Measurements from ENCODE around the gene ZFPL1.

The ZFPL1 gene

DNA sequence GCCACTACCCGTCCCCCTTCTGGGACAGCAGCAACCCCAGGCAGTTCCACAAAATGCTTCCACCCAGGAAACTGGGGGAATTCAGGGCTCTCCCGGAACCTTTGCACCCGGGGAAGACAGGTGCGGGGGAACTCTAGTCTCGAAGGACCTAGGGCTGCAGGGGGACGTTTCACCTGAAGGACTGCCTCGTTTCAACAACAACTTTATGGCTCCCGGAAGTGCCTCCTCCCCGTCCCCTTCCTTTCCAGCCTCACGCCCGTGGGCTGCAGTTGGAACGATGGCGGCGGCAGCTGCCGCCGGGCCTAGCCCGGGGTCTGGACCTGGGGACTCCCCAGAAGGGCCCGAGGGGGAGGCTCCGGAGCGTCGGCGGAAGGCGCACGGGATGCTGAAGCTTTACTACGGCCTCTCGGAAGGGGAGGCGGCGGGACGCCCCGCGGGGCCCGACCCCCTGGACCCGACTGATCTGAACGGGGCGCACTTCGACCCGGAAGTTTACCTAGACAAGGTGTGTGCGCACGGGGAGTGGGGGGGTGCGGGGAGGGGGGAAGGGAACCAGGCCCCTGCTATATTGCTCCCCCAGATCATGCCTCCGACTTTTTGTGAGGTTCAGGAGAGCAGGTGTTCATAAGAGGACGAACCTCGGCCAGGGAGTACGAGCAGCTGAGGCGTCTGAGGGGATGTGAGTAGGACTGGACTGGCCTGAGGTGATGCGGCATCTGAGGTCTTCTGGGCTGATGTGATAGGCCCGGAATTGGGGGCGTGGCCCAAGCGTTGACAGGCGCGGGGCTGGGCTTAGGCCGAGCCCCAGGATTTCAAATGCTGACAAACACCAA, 12.2 kb downstream of the ZFPL1 start, which contains the start of gene VPS51:
Gene VPS51 (plus strand): TSS at position 241 of the 833 bp plus-strand sequence. CDS start 37 bp downstream, at position 278.
- DNase-seq (ENCODE audit: low read depth) = peak; percentile 70

DNA sequence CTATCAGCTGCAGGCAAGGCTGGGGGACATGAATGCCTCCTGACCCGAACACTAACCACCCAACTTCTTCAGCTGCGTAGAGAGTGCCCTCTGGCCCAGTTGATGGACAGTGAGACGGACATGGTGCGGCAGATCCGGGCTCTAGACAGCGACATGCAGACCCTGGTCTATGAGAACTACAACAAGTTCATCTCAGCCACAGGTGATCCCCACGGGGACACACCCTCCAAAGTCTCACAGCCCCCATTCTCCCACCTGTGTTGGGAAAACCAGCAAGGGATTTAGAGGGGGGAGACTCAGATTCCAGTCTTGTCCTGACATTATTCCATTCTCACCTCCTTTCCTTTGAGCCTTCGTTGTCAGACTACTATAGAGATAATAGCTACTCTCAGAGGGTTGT, 12.9 kb downstream of the ZFPL1 start:
- no peak for DNase-seq (ENCODE audit: low read depth)

DNA sequence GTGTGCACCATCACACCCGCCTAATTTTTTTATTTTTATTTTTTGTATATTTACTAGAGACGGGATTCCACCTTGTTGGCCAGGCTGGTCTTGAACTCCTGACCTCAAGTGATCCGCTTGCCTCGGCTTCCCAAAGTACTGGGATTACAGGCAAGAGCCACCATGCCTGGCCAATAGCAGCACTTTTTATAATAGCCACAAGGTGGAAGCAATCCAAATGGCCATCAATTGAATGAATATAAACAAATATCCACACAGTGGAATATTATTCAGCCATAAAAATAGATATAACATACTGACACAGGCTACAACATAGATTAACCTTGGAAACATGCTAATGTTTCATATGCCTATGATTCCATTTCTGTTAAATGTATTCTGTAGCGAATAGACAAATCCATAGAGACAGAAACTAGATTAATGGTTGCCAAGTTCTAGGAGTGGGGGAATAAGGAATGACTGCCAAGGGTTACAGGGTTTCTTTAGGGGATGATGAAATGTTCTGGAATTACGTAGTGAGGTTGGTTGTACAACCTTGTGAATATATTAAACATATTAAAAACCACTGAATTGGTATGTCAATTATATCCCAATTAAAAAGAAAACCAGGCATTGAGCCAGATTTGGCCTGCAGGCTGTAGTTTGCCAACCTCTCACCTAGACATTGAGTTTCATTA, 16.8 kb downstream of the ZFPL1 start:
- no peak for DNase-seq (ENCODE audit: low read depth)

DNA sequence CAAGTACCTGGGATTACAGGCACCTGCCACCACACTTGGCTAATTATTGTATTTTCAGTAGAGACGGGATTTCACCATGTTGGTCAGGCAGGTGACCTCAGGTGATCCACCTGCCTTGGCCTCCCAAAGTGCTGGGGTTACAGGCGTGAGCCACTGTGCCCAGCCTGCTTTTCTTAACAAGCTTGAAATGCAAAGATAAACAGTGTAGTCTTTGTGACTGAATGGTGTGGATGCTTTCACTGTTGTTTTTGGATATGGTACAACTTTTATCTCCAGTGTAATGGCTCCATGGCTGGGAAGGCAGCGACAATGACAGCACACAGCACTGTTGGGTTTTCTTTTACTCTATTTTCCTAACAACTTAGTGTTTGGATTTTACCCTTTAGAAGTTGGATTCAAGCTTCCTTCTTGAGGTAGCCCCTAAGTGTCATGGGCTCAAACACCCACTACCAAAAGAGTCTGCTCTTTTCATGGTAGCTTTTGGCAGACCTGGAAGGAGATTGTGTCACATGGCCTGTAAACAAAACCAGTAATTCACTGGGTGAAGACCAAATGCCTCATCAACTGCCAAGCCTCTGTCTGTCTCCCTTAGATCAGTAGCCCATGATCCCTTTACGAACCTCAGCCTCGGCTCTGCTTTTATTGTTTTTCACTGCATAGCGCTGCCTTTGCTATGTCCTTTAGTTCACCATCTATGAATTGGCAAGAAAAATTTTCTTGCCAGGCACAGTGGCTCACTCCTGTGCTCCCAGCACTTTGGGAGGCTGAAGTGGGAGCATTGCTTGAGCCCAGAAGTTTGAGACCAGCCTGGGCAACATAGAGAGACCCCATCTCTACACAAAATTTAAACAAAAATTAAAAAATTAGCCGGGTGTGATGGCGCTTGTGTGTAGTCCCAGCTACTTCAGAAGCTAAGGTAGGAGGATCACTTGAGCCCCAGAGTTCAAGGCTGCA, 18.4 kb downstream of the ZFPL1 start:
- DNase-seq (ENCODE audit: low read depth) = no peak

DNA sequence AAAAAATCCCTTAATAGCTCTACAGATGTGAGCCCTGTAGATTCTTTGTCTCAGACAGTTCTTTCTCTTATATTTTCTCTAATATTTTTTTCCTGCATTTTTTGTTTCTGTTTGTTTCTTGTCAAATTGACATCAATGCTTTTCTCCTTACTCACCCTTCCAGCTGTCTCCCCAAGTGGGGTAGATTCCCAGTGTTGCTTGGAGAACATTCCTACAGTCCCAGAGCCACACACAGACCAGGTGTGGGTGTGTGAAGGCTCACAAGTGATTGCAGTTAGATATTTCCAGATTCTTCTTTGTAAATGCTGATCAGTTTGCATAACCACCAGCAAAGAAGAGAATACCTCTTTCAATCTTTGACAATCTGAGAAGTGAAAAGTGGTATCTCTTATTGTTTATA, 19.5 kb downstream of the ZFPL1 start:
- DNase-seq (ENCODE audit: low read depth) = no peak

DNA sequence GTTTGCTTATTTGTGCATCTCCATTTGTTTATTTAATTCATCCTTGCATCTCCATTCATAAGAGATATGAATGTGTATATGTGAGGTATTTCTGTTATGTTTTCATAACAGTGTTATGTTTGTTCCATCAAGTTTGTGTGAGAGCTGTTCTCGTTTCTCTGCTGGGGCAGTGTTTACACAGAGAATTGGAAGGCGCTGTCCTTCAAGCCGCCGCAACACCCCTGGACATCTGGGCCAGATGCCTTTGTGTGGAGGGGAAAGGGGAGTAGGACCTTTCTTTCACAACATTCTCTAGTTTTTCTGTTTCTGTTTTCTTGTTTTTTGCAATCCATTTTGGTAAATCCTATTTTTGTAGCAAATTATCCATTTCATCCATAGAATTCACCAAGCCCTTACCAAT, 20.6 kb downstream of the ZFPL1 start:
- DNase-seq (ENCODE audit: low read depth) = no peak

DNA sequence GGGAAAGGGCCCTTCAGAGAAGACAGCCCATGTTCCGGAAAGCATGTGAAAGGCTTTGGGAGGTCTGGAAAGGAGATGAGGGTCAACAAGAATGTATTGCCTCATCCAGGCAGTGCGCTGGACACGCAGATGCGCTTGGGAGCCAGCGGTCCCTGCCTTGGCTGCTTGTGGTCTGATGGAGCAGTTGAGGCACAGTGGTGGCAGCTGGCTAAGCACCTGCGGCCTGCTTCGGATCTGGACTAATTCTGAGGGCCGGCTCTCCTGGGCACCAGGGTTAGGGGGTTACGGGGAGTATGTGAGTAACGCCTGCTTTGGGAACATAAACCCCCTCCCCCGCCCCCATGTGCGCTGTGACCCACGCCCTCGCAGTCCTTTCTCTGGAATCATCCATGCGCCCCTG, 23.1 kb downstream of the ZFPL1 start:
- no peak for DNase-seq (ENCODE audit: low read depth)

DNA sequence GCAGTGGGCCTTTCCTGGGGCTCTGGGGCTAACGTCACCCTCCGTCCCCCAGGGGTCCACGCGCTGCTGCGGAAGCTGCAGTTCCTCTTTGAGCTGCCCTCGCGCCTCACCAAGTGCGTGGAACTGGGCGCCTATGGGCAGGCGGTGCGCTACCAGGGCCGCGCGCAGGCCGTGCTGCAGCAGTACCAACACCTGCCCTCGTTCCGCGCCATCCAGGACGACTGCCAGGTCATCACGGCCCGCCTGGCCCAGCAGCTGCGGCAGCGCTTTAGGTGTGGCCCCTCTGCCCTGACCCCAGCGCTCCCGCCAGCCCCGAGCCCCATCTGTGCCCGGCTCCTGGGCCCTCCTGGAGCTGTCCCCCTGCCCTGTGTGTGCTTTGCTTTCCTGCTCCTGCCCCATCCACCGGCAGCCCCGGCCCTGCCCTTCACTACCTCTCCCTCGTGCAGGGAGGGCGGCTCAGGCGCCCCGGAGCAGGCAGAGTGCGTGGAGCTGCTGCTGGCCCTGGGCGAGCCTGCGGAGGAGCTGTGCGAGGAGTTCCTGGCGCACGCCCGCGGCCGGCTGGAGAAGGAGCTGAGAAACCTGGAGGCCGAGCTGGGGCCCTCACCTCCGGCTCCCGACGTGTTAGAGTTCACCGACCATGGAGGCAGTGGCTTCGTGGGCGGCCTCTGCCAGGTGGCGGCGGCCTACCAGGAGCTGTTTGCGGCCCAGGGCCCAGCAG, 23.9 kb downstream of the ZFPL1 start:
- DNase-seq (ENCODE audit: low read depth) = no peak

DNA sequence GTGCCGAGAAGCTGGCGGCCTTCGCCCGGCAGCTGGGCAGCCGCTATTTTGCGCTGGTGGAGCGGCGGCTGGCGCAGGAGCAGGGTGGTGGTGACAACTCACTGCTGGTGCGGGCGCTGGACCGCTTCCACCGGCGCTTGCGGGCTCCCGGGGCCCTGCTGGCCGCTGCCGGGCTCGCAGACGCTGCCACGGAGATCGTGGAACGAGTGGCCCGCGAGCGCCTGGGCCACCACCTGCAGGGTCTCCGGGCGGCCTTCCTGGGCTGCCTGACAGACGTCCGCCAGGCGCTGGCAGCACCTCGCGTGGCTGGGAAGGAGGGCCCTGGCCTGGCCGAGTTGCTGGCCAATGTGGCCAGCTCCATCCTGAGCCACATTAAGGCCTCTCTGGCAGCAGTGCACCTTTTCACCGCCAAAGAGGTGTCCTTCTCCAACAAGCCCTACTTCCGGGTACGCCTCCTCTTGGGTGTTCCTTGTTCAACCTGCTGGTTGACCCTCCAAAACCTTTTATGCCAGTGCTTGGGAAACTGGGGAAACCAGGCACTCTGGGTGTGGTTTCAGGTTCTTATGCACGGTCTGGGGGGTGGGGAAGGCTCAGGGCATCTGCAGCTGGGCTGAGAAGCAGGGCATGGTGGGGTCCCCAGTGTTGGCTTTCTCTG, 24.6 kb downstream of the ZFPL1 start:
- no peak for DNase-seq (ENCODE audit: low read depth)

DNA sequence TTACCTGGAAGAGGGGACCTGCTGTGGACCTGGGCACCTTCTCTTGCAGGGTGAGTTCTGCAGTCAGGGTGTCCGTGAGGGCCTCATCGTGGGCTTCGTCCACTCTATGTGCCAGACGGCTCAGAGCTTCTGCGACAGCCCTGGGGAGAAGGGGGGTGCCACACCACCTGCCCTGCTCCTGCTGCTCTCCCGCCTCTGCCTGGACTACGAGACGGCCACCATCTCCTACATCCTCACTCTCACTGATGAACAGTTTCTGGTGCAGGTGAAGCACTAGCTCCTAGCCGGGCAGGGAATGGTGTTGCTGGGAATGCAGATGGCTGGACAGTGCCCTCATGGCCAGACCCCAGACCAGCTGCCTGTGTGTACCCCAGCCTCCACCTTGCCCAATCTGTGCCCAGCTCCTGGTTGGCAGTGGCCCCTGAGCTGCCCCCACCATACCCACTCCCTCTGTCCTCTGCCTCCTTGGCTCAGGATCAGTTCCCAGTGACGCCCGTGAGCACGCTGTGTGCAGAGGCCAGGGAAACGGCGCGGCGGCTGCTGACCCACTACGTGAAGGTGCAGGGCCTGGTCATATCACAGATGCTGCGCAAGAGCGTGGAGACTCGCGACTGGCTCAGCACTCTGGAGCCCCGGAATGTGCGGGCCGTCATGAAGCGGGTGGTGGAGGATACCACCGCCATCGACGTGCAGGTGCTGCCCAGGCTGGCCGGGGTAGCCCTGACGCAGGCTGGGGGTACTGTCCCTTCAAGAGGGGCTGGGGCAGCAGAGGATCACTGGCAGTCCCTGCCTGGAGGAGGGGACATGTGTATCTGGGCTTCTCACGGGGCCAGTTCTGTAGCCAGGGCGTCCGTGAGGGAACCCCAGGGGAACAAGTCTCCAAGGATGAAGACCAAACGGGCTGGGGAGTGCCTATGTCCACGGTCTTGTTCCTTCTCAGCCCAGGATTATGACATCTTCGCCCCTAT, 25.5 kb downstream of the ZFPL1 start:
- DNase-seq (ENCODE audit: low read depth) = no peak

DNA sequence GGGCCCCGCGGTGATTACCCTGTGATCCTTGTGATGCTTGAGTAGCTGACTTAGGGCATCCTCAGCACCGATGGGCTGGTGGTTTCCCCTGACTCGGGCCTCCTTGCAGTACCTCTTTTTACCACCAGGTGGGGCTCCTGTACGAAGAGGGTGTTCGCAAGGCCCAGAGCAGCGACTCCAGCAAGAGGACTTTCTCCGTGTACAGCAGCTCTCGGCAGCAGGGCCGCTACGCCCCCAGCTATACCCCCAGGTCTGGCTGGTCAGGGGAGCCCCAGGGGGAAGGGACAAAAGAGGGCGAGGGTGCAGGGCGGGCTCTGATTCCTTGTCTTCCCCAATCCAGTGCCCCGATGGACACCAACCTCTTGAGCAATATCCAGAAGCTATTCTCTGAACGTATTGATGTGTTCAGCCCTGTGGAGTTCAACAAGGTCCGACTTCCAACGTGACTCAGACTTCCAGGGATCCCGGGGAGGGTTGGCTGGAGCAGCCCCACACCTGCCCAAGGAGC, 26.4 kb downstream of the ZFPL1 start:
- peak; percentile 99 for DNase-seq (ENCODE audit: low read depth)

DNA sequence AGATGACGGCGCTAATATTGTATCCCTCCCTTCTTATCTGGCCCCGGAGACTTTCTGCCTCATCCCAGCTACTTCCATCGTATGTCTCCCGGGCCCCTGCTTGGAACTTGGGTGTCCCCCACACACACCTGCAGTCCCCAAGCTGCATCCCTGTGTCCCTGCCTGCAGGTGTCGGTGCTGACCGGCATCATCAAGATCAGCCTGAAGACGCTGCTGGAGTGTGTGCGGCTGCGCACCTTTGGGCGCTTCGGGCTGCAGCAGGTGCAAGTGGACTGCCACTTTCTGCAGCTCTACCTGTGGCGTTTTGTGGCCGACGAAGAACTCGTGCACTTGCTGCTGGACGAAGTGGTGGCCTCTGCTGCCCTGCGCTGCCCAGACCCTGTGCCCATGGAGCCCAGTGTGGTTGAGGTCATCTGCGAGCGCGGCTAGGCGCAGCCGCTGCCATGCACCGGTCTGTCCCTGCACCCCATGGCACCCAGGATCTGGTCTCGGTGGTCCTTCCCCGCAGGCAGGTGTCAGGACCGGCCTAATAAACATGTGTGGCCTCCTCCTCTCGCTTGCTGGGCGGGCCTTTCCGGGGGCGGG, 27.2 kb downstream of the ZFPL1 start:
- no peak for DNase-seq (ENCODE audit: low read depth)

DNA sequence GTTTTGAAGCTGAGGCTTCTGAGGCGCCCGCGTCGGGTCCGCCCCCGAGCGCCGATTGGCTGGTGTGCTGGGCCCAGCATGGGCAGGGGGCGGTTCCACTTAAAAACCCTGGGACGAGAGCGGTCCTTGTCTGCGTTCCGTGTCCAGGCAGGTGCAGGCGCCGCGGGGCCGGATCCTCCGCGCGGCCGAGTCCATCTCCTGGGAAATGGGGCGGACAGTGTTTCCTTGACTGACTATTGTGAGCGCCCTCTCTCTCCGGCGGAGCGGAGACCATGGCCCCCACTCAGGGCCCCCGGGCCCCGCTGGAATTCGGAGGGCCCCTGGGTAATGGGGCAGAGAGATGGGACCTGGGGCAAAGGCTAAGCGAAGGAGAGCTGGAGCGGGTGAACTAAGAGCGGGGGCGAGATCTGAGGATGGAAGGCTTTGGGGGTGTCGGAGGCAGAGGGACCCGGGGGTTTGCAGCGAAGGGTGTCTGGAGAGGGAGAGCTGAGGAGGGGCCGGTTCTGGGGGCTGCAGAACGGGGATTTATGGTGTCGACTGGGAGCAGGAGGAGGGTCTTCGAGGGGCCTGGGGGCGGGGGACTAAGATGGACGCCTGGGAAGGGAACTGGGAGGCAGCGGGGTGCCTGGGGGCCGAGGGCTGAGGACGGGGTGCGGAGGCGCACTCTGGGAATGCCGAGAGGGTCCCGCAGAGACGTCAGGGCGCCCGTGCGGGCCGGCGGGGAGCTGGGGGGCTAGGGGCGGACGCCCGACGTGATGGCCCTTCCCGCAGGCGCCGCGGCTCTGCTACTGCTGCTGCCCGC, 27.9 kb downstream of the ZFPL1 start, which contains the start of gene TM7SF2:
Gene TM7SF2 (plus strand): TSS at position 129 of the 802 bp plus-strand sequence. CDS start 144 bp downstream, at position 273.
- DNase-seq (ENCODE audit: low read depth) = peak; percentile 85

DNA sequence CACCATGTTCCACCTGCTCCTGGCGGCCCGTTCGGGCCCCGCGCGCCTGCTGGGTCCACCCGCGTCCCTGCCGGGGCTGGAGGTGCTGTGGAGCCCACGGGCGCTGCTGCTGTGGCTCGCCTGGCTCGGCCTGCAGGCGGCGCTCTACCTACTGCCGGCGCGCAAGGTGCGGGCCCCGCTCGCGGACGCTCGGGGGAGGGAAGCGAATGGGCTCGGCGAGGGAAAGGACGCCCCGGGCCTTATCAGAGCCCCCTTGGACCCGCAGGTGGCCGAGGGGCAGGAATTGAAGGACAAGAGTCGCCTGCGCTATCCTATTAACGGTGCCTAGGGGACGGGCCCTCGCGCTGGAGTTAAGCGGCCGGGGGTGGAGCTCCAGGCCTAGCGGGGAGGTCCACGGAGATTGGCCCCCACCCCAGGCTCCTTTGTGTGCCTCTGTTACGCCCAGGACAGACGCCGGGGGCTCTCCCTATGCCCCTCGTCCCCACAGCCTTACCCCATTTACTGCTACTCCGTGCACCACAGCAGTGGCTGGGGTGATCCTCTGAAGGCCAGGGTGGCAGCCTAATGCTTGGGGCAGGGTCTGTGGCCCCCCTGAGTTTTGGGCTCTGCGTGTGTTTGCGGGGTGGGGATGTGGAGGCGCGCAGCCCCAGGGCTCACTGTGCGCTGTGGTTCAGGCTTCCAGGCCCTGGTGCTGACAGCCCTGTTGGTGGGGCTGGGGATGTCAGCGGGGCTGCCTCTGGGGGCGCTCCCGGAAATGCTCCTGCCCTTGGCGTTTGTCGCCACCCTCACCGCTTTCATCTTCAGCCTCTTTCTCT, 28.7 kb downstream of the ZFPL1 start:
- no peak for DNase-seq (ENCODE audit: low read depth)

DNA sequence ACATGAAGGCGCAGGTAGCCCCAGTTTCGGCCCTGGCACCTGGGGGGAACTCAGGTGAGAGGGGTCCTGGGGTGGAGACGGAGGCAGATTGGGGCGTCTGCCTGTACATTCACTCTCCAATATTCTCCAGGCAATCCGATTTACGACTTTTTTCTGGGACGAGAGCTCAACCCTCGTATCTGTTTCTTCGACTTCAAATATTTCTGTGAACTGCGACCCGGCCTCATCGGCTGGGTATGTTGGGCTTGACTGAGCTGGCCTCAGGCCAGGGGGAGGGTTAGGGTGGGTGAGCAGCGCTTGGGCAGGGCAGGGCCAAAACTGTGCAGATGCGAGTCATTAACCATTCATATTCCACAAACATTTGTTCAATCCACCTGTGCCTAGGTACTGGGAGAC, 29.3 kb downstream of the ZFPL1 start:
- no peak for DNase-seq (ENCODE audit: low read depth)

DNA sequence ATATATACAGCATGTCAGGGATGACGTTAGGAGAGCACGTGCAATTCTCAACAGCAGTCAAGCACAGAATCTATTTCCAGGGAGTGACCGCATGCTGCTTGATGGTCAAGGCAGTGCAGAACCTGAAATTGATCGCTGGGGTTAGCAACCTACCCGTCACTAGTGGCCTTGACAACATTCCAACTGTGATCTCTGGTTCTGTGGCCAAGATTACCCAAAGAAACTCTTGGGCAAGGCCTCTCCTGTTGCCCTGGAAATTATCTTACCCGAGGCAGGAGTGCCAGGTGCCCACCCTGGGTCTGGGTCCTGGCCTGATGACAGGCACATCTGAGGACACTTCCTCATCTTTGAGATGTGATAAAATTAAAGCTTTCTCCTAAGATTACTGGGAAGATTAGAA, 29.8 kb downstream of the ZFPL1 start:
- no peak for DNase-seq (ENCODE audit: low read depth)

DNA sequence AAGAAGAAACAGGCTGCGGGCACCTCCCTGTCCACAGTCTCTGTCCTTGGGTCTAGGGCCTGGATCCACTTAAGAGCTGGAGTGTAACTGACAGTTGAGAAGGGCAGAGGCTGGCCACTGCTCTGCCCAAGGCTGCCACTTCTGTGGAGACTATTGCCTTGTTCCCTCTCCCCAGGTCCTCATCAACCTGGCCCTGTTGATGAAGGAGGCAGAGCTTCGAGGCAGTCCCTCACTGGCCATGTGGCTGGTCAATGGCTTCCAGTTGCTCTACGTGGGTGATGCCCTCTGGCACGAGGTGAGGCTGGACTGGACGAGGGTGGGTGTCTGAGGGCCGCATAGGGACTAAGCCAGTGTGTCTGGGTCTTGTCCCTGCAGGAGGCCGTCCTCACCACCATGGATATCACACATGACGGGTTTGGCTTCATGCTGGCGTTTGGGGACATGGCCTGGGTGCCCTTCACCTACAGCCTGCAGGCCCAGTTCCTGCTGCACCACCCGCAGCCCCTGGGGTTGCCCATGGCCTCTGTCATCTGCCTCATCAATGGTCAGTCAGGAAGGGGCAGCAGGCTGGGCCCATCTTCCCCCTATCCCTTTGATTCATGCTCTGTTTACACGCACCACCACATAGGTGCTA, 30.6 kb downstream of the ZFPL1 start:
- no peak for DNase-seq (ENCODE audit: low read depth)

Measured in stimulated activated CD8-positive, alpha-beta memory T cell treated with anti-CD3 and anti-CD28 coated beads, Interleukin-15, amount 100 ng/mL, for 1 hour (primary cell).